ENCODE results near the gene RFLNA.
"Not testable (repeated sequence)": the region's sequence is repeated elsewhere in the genome, so short reads cannot be mapped to it uniquely, and the experiment has no call there.

RFLNA gene

GRCh38 chr12:124318278-124319020 lies 23.6 kb downstream of the RFLNA start:
- DNase-seq (ENCODE audit: low read depth in 2 of 2, low spot score in 1 of 2) = no peak

GRCh38 chr12:124319368-124320050 lies 24.6 kb downstream of the RFLNA start:
- DNase-seq (ENCODE audit: low read depth in 2 of 2, low spot score in 1 of 2) = no peak

GRCh38 chr12:124321040-124321481 lies 26.2 kb downstream of the RFLNA start:
- DNase-seq (ENCODE audit: low read depth in 2 of 2, low spot score in 1 of 2) = peak in 1 of 2 donors; percentile 26

- no peak for DNase-seq (ENCODE audit: low read depth in 2 of 2, low spot score in 1 of 2)
Measured at GRCh38 chr12:124321556-124322270, 26.8 kb downstream of the RFLNA start.

GRCh38 chr12:124322271-124322998 lies 27.5 kb downstream of the RFLNA start:
- no peak for DNase-seq (ENCODE audit: low read depth in 2 of 2, low spot score in 1 of 2)

GRCh38 chr12:124322999-124323328 lies 28.1 kb downstream of the RFLNA start:
- not testable (repeated sequence) for DNase-seq (ENCODE audit: low read depth in 2 of 2, low spot score in 1 of 2)

GRCh38 chr12:124323771-124324530 lies 29.1 kb downstream of the RFLNA start:
- DNase-seq (ENCODE audit: low read depth in 2 of 2, low spot score in 1 of 2) = no peak

- no peak for DNase-seq (ENCODE audit: low read depth in 2 of 2, low spot score in 1 of 2)
Measured at GRCh38 chr12:124324803-124325705, 30.2 kb downstream of the RFLNA start.

GRCh38 chr12:124326104-124326503 lies 31.2 kb downstream of the RFLNA start:
- no peak for DNase-seq (ENCODE audit: low read depth in 2 of 2, low spot score in 1 of 2)

- DNase-seq (ENCODE audit: low read depth in 2 of 2, low spot score in 1 of 2) = no peak
Measured at GRCh38 chr12:124326871-124327270, 32.0 kb downstream of the RFLNA start.

GRCh38 chr12:124327362-124328043 lies 32.6 kb downstream of the RFLNA start:
- DNase-seq (ENCODE audit: low read depth in 2 of 2, low spot score in 1 of 2) = no peak

GRCh38 chr12:124328116-124328515 lies 33.2 kb downstream of the RFLNA start:
- DNase-seq (ENCODE audit: low read depth in 2 of 2, low spot score in 1 of 2) = no peak

- DNase-seq (ENCODE audit: low read depth in 2 of 2, low spot score in 1 of 2) = no peak
Measured at GRCh38 chr12:124328636-124329035, 33.7 kb downstream of the RFLNA start.

- no peak for DNase-seq (ENCODE audit: low read depth in 2 of 2, low spot score in 1 of 2)
Measured at GRCh38 chr12:124332058-124332672, 37.3 kb downstream of the RFLNA start.

GRCh38 chr12:124332900-124333299 lies 38.0 kb downstream of the RFLNA start:
- no peak for DNase-seq (ENCODE audit: low read depth in 2 of 2, low spot score in 1 of 2)

GRCh38 chr12:124333724-124334123 lies 38.8 kb downstream of the RFLNA start:
- DNase-seq (ENCODE audit: low read depth in 2 of 2, low spot score in 1 of 2) = no peak

- DNase-seq (ENCODE audit: low read depth in 2 of 2, low spot score in 1 of 2) = no peak
Measured at GRCh38 chr12:124334266-124334665, 39.4 kb downstream of the RFLNA start.

- no peak for DNase-seq (ENCODE audit: low read depth in 2 of 2, low spot score in 1 of 2)
Measured at GRCh38 chr12:124334976-124335375, 40.1 kb downstream of the RFLNA start.
